ENCODE results near the gene MYBBP1A. TPM values are rescaled to one million over a fixed set of nuclear protein-coding genes. Genes with fewer than 3 reads are reported as not detected.

MYBBP1A gene
- total and polyA plus RNA-seq, 9 of the 15 experiments (the other 6 are each of a cell fraction or from before 2014, with no cell fraction given), result 2.0 to 114 (median 47.2) TPM

DNA sequence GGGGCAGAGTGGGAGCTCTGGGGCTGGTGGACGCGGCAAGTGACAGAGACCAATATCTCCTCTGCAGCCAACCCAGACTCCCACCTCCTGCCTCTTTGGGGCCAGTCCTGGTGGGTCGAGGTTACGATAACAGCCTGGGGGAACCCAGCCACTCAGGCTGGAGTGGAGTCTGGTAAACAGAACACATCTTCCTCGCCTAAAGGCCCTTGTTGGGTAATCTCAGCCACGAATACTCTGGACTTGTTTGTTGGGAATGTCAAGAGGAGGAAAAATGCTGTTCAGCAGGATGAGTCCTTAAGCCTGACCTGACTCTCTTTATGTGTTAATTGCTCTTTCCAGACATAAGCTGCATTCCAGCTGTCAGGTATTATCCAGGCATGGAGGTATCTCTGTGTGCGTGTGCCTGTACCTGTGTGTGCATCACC is 64.5 kb downstream of the MYBBP1A start:
- Histone ChIP-seq H2AFZ (ENCODE audit: low read depth, low read length) (no peak overlapping the region), H3K36me3 (ENCODE audit: control insufficient read depth, insufficient read depth, low read length) (no peaks in the 10 kb centered on the region), H3K4me1 (replicated peaks in 1 of 2; ENCODE audit: control insufficient read depth in 2 of 2, insufficient read depth in 2 of 2, low read length in 2 of 2) (no peaks in the 10 kb centered on the region), H3K9me1 (ENCODE audit: control insufficient read depth, insufficient read depth, low read length) (no peaks in the 10 kb centered on the region), H3K4me2 (ENCODE audit: insufficient read depth, low read length) (no peak overlapping the region), H3K27ac (ENCODE audit: extremely low read depth, low read depth, low read length) (no peak overlapping the region), H3K27me3 (ENCODE audit: control insufficient read depth in 2 of 2, insufficient read depth in 2 of 2, low read length in 2 of 2) (peaks cover 5 to 51% of the 10 kb centered on the region in 2 experiments; a peak in 4 of 5 replicates), H3K9ac (ENCODE audit: insufficient read depth in 1 of 2, low read depth in 2 of 2, low read length in 2 of 2) (no peak overlapping the region), H3K79me2 (ENCODE audit: control insufficient read depth, insufficient read depth, low read length) (no peaks in the 10 kb centered on the region), H4K20me1 (replicated peaks; ENCODE audit: control insufficient read depth, insufficient read depth, low read length) (peaks cover 5% of the 10 kb centered on the region), H3K4me3 (no peak overlapping the region), H3K9me3 (replicated peaks; ENCODE audit: control insufficient read depth, insufficient read depth, low read depth, low read length) (no peaks in the 10 kb centered on the region)
- intact Hi-C loops (cut with micrococcal nuclease), result no loop called here
- in situ Hi-C loops (cut with MboI), result no loop called here
- CTCF ChIA-PET (ENCODE audit: low intra/inter-chr PET ratio), result no interaction called here
- BruUV-seq (replicated peaks), result no TSS peak
- TF ChIP-seq POLR2B (IDR thresholded peaks at IDR 0.05; ENCODE audit: low read depth, partially characterized antibody) (no peak), RUNX1 (IDR thresholded peaks at IDR 0.05; ENCODE audit: low read depth) (no peak), NBN (IDR thresholded peaks at IDR 0.05; ENCODE audit: low read depth) (no peak), PTTG1 (tag; IDR thresholded peaks at IDR 0.05; ENCODE audit: low read depth) (no peak), GATAD2A (IDR thresholded peaks at IDR 0.05) (no peak), ZNF778 (CRISPR knock-in tag; IDR thresholded peaks at IDR 0.05) (no peak), PCBP1 (IDR thresholded peaks at IDR 0.05; ENCODE audit: low read depth, low read length, poor library complexity, severe bottlenecking) (no peak), MECOM (CRISPR knock-in tag; IDR thresholded peaks at IDR 0.05) (no peak), PHB (CRISPR knock-in tag; IDR thresholded peaks at IDR 0.05) (no peak)
- TF ChIP-seq, protein P1, sequence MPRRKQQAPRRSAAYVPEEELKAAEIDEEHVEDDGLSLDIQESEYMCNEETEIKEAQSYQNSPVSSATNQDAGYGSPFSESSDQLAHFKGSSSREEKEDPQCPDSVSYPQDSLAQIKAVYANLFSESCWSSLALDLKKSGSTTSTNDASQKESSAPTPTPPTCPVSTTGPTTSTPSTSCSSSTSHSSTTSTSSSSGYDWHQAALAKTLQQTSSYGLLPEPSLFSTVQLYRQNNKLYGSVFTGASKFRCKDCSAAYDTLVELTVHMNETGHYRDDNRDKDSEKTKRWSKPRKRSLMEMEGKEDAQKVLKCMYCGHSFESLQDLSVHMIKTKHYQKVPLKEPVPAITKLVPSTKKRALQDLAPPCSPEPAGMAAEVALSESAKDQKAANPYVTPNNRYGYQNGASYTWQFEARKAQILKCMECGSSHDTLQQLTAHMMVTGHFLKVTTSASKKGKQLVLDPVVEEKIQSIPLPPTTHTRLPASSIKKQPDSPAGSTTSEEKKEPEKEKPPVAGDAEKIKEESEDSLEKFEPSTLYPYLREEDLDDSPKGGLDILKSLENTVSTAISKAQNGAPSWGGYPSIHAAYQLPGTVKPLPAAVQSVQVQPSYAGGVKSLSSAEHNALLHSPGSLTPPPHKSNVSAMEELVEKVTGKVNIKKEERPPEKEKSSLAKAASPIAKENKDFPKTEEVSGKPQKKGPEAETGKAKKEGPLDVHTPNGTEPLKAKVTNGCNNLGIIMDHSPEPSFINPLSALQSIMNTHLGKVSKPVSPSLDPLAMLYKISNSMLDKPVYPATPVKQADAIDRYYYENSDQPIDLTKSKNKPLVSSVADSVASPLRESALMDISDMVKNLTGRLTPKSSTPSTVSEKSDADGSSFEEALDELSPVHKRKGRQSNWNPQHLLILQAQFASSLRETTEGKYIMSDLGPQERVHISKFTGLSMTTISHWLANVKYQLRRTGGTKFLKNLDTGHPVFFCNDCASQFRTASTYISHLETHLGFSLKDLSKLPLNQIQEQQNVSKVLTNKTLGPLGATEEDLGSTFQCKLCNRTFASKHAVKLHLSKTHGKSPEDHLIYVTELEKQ (CRISPR knock-in tag; IDR thresholded peaks at IDR 0.05), result no peak
- TF ChIP-seq, protein P2, sequence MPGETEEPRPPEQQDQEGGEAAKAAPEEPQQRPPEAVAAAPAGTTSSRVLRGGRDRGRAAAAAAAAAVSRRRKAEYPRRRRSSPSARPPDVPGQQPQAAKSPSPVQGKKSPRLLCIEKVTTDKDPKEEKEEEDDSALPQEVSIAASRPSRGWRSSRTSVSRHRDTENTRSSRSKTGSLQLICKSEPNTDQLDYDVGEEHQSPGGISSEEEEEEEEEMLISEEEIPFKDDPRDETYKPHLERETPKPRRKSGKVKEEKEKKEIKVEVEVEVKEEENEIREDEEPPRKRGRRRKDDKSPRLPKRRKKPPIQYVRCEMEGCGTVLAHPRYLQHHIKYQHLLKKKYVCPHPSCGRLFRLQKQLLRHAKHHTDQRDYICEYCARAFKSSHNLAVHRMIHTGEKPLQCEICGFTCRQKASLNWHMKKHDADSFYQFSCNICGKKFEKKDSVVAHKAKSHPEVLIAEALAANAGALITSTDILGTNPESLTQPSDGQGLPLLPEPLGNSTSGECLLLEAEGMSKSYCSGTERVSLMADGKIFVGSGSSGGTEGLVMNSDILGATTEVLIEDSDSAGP (CRISPR knock-in tag; IDR thresholded peaks at IDR 0.05), result no peak
- TF ChIP-seq, protein P3, sequence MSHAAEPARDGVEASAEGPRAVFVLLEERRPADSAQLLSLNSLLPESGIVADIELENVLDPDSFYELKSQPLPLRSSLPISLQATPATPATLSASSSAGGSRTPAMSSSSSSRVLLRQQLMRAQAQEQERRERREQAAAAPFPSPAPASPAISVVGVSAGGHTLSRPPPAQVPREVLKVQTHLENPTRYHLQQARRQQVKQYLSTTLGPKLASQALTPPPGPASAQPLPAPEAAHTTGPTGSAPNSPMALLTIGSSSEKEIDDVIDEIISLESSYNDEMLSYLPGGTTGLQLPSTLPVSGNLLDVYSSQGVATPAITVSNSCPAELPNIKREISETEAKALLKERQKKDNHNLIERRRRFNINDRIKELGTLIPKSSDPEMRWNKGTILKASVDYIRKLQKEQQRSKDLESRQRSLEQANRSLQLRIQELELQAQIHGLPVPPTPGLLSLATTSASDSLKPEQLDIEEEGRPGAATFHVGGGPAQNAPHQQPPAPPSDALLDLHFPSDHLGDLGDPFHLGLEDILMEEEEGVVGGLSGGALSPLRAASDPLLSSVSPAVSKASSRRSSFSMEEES (CRISPR knock-in tag; IDR thresholded peaks at IDR 0.05), result no peak
- DNase-seq (ENCODE audit: extremely low read depth in 1 of 4, low spot score in 3 of 4) (no peak), ATAC-seq (no peak), FAIRE-seq (no peak)
- WGBS (ENCODE audit: insufficient coverage, low coverage, missing lambda C conversion rate), result 0% methylated on average over 5 of the region's 7 CpGs
- POLR2A ChIA-PET, result no interaction called here

All from K562 (cell line).